Ishikawa (cell line): Measurements from ENCODE around the gene C5orf52.

Experiments
- CEBPB ChIP-seq: IDR thresholded peaks from 2 replicates; pipeline ENCODE4 v1.6.1; 2012
- CREB1 ChIP-seq: IDR thresholded peaks from 2 replicates; pipeline ENCODE4 v1.6.1; 2012; ENCODE audit warnings: low read depth
- EGR1 ChIP-seq: IDR thresholded peaks from 2 replicates; pipeline ENCODE4 v1.6.1; 2012
- EP300 ChIP-seq: IDR thresholded peaks from 2 replicates; pipeline ENCODE4 v1.6.1; 2012; ENCODE audit warnings: borderline replicate concordance
- FOXM1 ChIP-seq: IDR thresholded peaks from 2 replicates; pipeline ENCODE4 v1.6.1; 2012; ENCODE audit warnings: low read depth, borderline replicate concordance
- MAX ChIP-seq: IDR thresholded peaks from 2 replicates; pipeline ENCODE4 v1.6.1; 2012
- NFIC ChIP-seq: IDR thresholded peaks from 2 replicates; pipeline ENCODE4 v1.6.1; 2012
- RAD21 ChIP-seq: IDR thresholded peaks from 2 replicates; pipeline ENCODE4 v1.6.1; 2012; ENCODE audit warnings: low read depth
- REST ChIP-seq: IDR thresholded peaks from 2 replicates; pipeline ENCODE4 v1.6.1; 2012; ENCODE audit warnings: low read depth, mild to moderate bottlenecking
- TAF1 ChIP-seq: IDR thresholded peaks from 2 replicates; pipeline ENCODE4 v1.6.1; 2012; ENCODE audit warnings: low read depth, mild to moderate bottlenecking
- TCF12 ChIP-seq: IDR thresholded peaks from 2 replicates; pipeline ENCODE4 v1.6.1; 2012; ENCODE audit warnings: low read depth
- TEAD4 ChIP-seq: IDR thresholded peaks from 2 replicates; pipeline ENCODE4 v1.6.1; 2012
- USF1 ChIP-seq: IDR thresholded peaks from 2 replicates; pipeline ENCODE4 v1.6.1; 2012
- YY1 ChIP-seq: IDR thresholded peaks from 2 replicates; pipeline ENCODE4 v1.6.1; 2012; ENCODE audit warnings: low read depth
- ZBTB7A ChIP-seq: IDR thresholded peaks from 2 replicates; pipeline ENCODE4 v1.6.1; 2012; ENCODE audit warnings: low read depth

Gene C5orf52

GRCh38 chr5:157708866-157709265 is 37.5 kb downstream of the C5orf52 start:
- TF ChIP-seq RAD21 (no peak), EP300 (no peak), TEAD4 (no peak), REST (no peak), TCF12 (no peak), TAF1 (no peak), EGR1 (no peak), CREB1 (no peak), MAX (no peak), CEBPB (no peak), FOXM1 (no peak), USF1 (no peak), NFIC (no peak), YY1 (no peak), ZBTB7A (no peak)

- TF ChIP-seq EP300 (no peak), RAD21 (no peak), ZBTB7A (no peak), REST (no peak), TAF1 (no peak), FOXM1 (no peak), CREB1 (no peak), MAX (no peak), TEAD4 (no peak), NFIC (no peak), USF1 (no peak)
Observed at GRCh38 chr5:157709346-157709745, 38.0 kb downstream of the C5orf52 start.

- TF ChIP-seq USF1 (no peak), TEAD4 (no peak), REST (no peak), YY1 (no peak), EGR1 (no peak), NFIC (no peak), TAF1 (no peak), FOXM1 (no peak), CREB1 (no peak), TCF12 (no peak), CEBPB (no peak), RAD21 (no peak), ZBTB7A (no peak), MAX (no peak)
Observed at GRCh38 chr5:157710431-157710830, 39.1 kb downstream of the C5orf52 start.

GRCh38 chr5:157710882-157711281 is 39.5 kb downstream of the C5orf52 start:
- TF ChIP-seq TEAD4, result no peak
- no peak for TF ChIP-seq CREB1
- TF ChIP-seq ZBTB7A, result no peak
- no peak for TF ChIP-seq NFIC
